CD4-positive, alpha-beta T cell treated with Interferon gamma for 1 hour (primary cell): ENCODE measurements around the gene GRHL3.
A peak's percentile ranks its signal among the peaks of the same experiment; 100 is the strongest.

ENCODE experiments used
- DNase-seq: peaks from one replicate; pipeline ENCODE4 v3.0.0-alpha.2; 2020

GRHL3 gene

GRCh38 chr1:24344090-24344742 lies 25.1 kb downstream of the GRHL3 start:
- no peak for DNase-seq

GRCh38 chr1:24345334-24345733 lies 26.2 kb downstream of the GRHL3 start:
- no peak for DNase-seq

GRCh38 chr1:24347159-24347934 lies 28.2 kb downstream of the GRHL3 start:
- no peak for DNase-seq

- no peak for DNase-seq
Observed at GRCh38 chr1:24348196-24348595, 29.0 kb downstream of the GRHL3 start.

GRCh38 chr1:24349891-24350290 lies 30.7 kb downstream of the GRHL3 start:
- no peak for DNase-seq

GRCh38 chr1:24351247-24351646 lies 32.1 kb downstream of the GRHL3 start:
- no peak for DNase-seq

- no peak for DNase-seq
Observed at GRCh38 chr1:24351918-24352627, 32.9 kb downstream of the GRHL3 start.

- no peak for DNase-seq
Observed at GRCh38 chr1:24353292-24353891, 34.2 kb downstream of the GRHL3 start.

GRCh38 chr1:24355466-24355865 lies 36.3 kb downstream of the GRHL3 start:
- DNase-seq: no peak

- DNase-seq: no peak
Observed at GRCh38 chr1:24357038-24357437, 37.9 kb downstream of the GRHL3 start.

GRCh38 chr1:24360681-24361080 lies 41.5 kb downstream of the GRHL3 start:
- DNase-seq: no peak

GRCh38 chr1:24361811-24362210 lies 42.7 kb downstream of the GRHL3 start:
- DNase-seq: no peak

- DNase-seq: no peak
Observed at GRCh38 chr1:24362396-24362795, 43.2 kb downstream of the GRHL3 start.

GRCh38 chr1:24362982-24363614 lies 43.9 kb downstream of the GRHL3 start:
- DNase-seq: no peak

GRCh38 chr1:24363994-24364393 lies 44.8 kb downstream of the GRHL3 start:
- no peak for DNase-seq

- no peak for DNase-seq
Observed at GRCh38 chr1:24364605-24364974, 45.4 kb downstream of the GRHL3 start.

- DNase-seq: peak; percentile 34
Observed at GRCh38 chr1:24364975-24365678, 46.0 kb downstream of the GRHL3 start.

- no peak for DNase-seq
Observed at GRCh38 chr1:24366707-24367106, 47.5 kb downstream of the GRHL3 start.

GRCh38 chr1:24369199-24369598 lies 50.0 kb downstream of the GRHL3 start:
- DNase-seq: no peak

- DNase-seq: no peak
Observed at GRCh38 chr1:24369801-24370200, 50.6 kb downstream of the GRHL3 start.

- DNase-seq: peak; percentile 48
Observed at GRCh38 chr1:24373044-24373443, 53.9 kb downstream of the GRHL3 start.

GRCh38 chr1:24373710-24374109 lies 54.6 kb downstream of the GRHL3 start:
- DNase-seq: no peak
